Bronchial epithelial cell (primary cell): ENCODE data around the gene STK11IP. TPM values are rescaled to one million over a fixed set of nuclear protein-coding genes. Genes with fewer than 3 reads are reported as not detected.

Source experiments
- DNase-seq: peaks from one replicate; pipeline ENCODE4 v3.0.0-alpha.2; 2010; ENCODE audit warnings: low read depth
- FAIRE-seq: peaks from 2 replicates; lab custom pipeline; 2011; peaks lifted over from hg19 to GRCh38; lab: Jason Lieb, UNC
- H3K27me3 ChIP-seq: 2 replicates; pipeline ENCODE4 v1.5.1; 2011; ENCODE audit warnings: low read length; ENCODE audit not compliant: control insufficient read depth, insufficient read depth
- H3K36me3 ChIP-seq: 2 replicates; pipeline ENCODE4 v1.5.1; 2011; ENCODE audit warnings: low read length; ENCODE audit not compliant: control insufficient read depth, insufficient read depth
- H3K4me3 ChIP-seq: 2 replicates; pipeline ENCODE4 v1.5.1; 2011; ENCODE audit warnings: mild to moderate bottlenecking, low read depth, low read length, control low read depth
- total RNA-seq: library from RNA; depleted of rRNA; stranded (reverse); fragments of >200 nt; gene quantifications from 2 replicates; pipeline ENCODE4 v1.2.1, GENCODE V29; 2014
- TF ChIP-seq, protein P1 (sequence below): IDR thresholded peaks from 2 replicates; pipeline ENCODE4 v1.5.1; 2011; ENCODE audit warnings: mild to moderate bottlenecking, moderate library complexity, low read length, control low read depth, inconsistent platforms; ENCODE audit not compliant: insufficient read depth, severe bottlenecking

STK11IP gene
- total RNA-seq, 1 donor from 2014 or later = 11.3 TPM

DNA sequence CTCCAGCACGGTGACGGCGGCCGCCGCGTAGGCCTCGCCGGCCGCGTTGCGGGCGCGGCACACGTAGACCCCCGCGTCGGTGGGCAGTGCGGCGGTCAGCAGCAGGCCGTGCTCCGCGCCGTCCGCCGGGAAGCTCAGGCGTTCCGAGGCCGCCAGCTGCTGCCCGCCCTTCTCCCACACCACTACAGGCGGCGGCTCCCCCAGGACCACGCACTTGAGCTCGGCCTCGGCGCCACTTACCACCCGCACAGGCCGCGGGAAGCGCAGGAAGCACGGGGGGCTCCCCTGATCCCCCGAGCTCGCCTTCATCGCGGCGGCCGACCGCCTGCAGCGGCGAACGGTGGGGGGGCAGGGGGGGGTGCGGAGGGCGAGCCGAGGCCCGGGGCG is 26.7 kb upstream of the STK11IP start:
- TF ChIP-seq, protein P1, sequence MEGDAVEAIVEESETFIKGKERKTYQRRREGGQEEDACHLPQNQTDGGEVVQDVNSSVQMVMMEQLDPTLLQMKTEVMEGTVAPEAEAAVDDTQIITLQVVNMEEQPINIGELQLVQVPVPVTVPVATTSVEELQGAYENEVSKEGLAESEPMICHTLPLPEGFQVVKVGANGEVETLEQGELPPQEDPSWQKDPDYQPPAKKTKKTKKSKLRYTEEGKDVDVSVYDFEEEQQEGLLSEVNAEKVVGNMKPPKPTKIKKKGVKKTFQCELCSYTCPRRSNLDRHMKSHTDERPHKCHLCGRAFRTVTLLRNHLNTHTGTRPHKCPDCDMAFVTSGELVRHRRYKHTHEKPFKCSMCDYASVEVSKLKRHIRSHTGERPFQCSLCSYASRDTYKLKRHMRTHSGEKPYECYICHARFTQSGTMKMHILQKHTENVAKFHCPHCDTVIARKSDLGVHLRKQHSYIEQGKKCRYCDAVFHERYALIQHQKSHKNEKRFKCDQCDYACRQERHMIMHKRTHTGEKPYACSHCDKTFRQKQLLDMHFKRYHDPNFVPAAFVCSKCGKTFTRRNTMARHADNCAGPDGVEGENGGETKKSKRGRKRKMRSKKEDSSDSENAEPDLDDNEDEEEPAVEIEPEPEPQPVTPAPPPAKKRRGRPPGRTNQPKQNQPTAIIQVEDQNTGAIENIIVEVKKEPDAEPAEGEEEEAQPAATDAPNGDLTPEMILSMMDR = no peak
- DNase-seq (no peak), FAIRE-seq (no peak)
- H3K27me3 ChIP-seq = no peaks in the 10 kb centered on the region
- H3K36me3 ChIP-seq = peaks cover 1% of the 10 kb centered on the region
- peak overlapping the region; percentile 66 for H3K4me3 ChIP-seq

DNA sequence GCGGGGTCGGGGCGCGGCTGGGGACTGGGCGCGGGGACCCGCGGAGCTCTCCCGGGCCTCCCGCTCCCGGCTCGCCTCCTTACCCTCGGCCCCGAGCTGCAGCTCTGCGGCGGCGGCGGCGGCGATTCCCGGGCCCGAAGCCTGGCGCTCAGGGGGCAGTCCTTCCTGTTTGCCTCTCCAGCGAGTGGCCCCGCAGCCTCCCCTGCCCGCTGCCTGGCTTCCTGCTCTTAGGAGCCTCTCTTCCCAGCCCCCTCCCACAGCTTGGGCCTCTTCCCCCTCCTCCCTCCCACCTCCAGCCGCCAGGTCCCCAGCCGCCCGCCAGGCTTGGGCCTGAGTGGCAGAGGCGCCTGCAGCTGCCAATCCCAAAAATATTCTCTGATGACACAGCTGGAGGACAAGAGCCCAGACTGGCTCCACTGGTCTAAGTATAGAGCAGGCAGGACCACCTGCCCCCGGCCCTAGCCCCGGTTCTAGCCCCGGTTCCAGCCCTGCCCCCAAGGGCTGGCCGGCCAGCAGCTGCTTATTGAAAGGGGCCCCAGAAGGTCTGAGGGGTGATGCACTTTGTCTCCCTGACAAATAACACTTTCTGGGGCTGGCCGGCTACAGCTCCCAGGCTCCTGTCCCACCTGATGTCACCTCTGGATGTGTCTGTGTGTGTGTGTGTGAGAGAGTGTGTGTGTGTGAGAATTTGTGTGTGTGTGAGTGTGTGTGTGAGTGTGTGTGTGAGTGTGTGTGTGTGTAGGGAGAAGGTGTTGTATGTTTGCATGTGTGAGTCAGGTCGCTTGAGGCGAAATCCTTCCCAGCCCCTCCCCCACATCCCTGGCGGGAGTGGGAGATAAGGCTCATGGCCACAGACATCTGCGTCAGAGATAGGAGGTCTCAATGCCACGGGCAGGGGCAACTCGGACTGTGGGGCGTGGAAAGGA is 26.1 kb upstream of the STK11IP start, which contains the start of gene OBSL1:
TSS of gene OBSL1 (minus strand) at position 229 of the 926 bp plus-strand sequence. CDS start 307 bp downstream, outside the sequence.
- peak; percentile 43 for FAIRE-seq

DNA sequence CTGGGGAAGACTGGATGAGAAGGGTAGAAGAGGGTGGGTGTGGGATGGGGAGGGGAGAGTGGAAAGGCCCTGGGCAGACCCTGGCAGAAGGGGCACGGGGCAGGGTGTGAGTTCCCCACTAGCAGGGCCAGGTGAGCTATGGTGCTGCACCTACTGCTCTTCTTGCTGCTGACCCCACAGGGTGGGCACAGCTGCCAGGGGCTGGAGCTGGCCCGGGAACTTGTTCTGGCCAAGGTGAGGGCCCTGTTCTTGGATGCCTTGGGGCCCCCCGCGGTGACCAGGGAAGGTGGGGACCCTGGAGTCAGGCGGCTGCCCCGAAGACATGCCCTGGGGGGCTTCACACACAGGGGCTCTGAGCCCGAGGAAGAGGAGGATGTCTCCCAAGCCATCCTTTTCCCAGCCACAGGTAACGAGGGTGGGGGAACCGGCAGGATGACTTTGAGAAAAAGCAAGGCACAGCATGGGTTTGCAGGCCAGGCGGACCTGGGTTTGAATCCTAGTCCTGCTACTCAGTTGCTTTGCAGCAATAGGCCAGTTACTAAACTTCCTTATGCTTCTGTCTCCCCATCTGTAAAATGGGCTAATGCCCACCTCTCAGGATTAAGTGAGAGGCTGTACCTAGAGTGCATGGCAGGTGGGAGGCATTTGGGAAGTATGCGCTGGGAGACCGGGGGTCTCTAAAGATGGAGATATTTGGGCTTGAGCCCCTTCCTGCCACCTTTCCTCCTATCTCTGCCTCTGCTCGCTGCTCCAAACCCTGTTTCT is 25.2 kb upstream of the STK11IP start, which contains the start of gene INHA:
TSS of gene INHA (plus strand) at position 74 of the 765 bp plus-strand sequence. CDS start at position 139, 65 bp downstream.
- TF ChIP-seq, protein P1 = no peak
- DNase-seq (no peak), FAIRE-seq (no peak)
- Histone ChIP-seq H3K36me3 (no peaks in the 10 kb centered on the region), H3K27me3 (no peaks in the 10 kb centered on the region), H3K4me3 (peak within 1 kb of the TSS; percentile 66)

More for the DNA sequence above, 26.1 kb upstream of the STK11IP start, which contains the start of gene OBSL1:
- Histone ChIP-seq H3K36me3 (peaks cover under 1% of the 10 kb centered on the region), H3K27me3 (no peaks in the 10 kb centered on the region), H3K4me3 (peak within 1 kb of the TSS; percentile 66)
- DNase-seq = peak; percentile 77
- TF ChIP-seq, protein P1 = no peak

DNA sequence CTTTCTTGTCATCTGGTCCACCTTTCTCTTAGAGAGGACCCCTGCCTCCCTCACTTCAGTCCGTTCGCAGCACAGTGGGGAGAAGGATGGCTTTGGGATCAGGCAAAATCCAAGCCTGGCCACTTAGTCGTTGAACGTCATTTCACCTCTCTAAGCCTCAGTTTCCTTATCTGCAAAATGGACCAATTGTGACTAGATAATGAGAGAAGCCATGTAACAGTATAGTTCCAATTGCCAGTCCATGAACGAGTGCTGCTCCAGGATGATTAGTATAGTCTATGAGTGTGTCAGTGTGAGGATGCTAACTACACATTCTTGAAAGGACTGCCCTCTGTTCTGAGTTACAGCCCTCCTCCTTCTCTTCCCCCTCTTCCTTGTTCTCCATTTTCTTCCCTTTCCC is 24.5 kb upstream of the STK11IP start:
- no peak for DNase-seq
- FAIRE-seq = no peak
- Histone ChIP-seq H3K36me3 (no peaks in the 10 kb centered on the region), H3K4me3 (no peak overlapping the region), H3K27me3 (no peaks in the 10 kb centered on the region)
- TF ChIP-seq, protein P1 = no peak

DNA sequence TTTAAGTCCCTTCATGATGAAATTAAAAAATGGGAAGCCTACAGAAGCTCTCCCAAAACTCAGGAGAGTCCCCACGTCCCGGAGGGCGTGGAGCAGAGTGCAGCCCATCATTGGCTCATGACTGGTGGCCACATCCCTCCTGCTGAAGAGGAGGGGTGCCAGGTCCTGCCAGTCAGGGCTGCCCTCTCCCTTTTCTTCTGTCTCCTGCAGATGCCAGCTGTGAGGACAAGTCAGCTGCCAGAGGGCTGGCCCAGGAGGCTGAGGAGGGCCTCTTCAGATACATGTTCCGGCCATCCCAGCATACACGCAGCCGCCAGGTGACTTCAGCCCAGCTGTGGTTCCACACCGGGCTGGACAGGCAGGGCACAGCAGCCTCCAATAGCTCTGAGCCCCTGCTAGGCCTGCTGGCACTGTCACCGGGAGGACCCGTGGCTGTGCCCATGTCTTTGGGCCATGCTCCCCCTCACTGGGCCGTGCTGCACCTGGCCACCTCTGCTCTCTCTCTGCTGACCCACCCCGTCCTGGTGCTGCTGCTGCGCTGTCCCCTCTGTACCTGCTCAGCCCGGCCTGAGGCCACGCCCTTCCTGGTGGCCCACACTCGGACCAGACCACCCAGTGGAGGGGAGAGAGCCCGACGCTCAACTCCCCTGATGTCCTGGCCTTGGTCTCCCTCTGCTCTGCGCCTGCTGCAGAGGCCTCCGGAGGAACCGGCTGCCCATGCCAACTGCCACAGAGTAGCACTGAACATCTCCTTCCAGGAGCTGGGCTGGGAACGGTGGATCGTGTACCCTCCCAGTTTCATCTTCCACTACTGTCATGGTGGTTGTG is 23.0 kb upstream of the STK11IP start:
- TF ChIP-seq, protein P1 = no peak
- DNase-seq (no peak), FAIRE-seq (no peak)
- no peaks in the 10 kb centered on the region for H3K36me3 ChIP-seq
- H3K27me3 ChIP-seq = no peaks in the 10 kb centered on the region
- no peak overlapping the region for H3K4me3 ChIP-seq
